Measurements from ENCODE around the gene SNRNP70. TPM values are rescaled to one million over a fixed set of nuclear protein-coding genes. Genes with fewer than 3 reads are reported as not detected.

SNRNP70 gene
- total and polyA plus RNA-seq, 7 donors, result 83.2 to 133 (median 101) TPM

GRCh38 chr19:49061445-49061844 lies 23.8 kb upstream of the SNRNP70 start:
- 79 to 84% (median 83%) methylated on average over 25 of the region's 25 CpGs for WGBS, 3 donors
- H3K27ac ChIP-seq, result no peak overlapping the region
- no peak for DNase-seq
- TF ChIP-seq, protein P1, sequence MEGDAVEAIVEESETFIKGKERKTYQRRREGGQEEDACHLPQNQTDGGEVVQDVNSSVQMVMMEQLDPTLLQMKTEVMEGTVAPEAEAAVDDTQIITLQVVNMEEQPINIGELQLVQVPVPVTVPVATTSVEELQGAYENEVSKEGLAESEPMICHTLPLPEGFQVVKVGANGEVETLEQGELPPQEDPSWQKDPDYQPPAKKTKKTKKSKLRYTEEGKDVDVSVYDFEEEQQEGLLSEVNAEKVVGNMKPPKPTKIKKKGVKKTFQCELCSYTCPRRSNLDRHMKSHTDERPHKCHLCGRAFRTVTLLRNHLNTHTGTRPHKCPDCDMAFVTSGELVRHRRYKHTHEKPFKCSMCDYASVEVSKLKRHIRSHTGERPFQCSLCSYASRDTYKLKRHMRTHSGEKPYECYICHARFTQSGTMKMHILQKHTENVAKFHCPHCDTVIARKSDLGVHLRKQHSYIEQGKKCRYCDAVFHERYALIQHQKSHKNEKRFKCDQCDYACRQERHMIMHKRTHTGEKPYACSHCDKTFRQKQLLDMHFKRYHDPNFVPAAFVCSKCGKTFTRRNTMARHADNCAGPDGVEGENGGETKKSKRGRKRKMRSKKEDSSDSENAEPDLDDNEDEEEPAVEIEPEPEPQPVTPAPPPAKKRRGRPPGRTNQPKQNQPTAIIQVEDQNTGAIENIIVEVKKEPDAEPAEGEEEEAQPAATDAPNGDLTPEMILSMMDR (IDR thresholded peaks at IDR 0.05), result no peak
- no peaks in the 10 kb centered on the region for H3K27me3 ChIP-seq (ENCODE audit: insufficient read depth in 3 of 3, low read length in 2 of 3)
- no peaks in the 10 kb centered on the region for H3K9me3 ChIP-seq
- H3K36me3 ChIP-seq (ENCODE audit: insufficient read depth in 1 of 2, low read depth in 1 of 2), result no peaks in the 10 kb centered on the region
- no peak for ATAC-seq
- intact Hi-C loops (cut with DNase I), result no loop called here
- H3K4me3 ChIP-seq, result no peak overlapping the region
- H3K4me1 ChIP-seq, result peaks cover 11% of the 10 kb centered on the region

DNA sequence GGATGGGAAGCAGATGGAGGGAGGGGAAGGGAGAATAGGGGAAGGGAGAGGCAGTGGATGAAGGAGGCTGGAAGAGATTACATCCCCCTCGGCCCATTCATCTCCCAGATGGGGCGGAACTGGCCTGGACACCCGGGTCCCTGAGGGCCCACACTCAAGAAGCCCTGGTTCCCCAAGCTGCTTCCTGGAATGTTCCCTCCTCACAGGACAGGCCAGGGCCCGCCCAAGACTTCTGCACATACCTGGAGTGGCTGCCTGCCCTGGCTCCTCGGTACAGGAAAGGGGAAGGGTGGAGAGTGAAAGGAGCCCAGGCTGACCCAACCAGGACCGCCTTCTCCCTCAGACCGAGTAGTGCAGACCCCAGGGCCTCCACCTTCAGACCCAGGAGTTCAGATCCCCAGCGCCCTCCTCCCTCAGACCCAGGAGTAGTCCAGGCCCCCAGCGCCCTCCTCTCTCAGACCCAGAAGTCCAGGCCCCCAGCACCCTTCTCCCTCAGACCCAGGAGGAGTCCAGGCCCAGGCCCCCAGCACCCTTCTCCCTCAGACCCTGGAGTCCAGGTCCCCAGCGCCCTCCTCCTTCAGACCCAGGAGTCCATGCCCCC lies 21.1 kb upstream of the SNRNP70 start:
- ATAC-seq, result no peak
- intact Hi-C loops (cut with DNase I), result no loop called here
- H3K9me3 ChIP-seq, result no peaks in the 10 kb centered on the region
- 51 to 57% (median 54%) methylated on average over 8 to 10 of the region's 10 CpGs for WGBS, 3 donors
- H3K36me3 ChIP-seq (ENCODE audit: insufficient read depth in 1 of 2, low read depth in 1 of 2), result no peaks in the 10 kb centered on the region
- peaks cover 17% of the 10 kb centered on the region for H3K4me1 ChIP-seq
- DNase-seq, result no peak
- no peak overlapping the region for H3K27ac ChIP-seq
- no peaks in the 10 kb centered on the region for H3K27me3 ChIP-seq (ENCODE audit: insufficient read depth in 3 of 3, low read length in 2 of 3)
- H3K4me3 ChIP-seq, result no peak overlapping the region
- TF ChIP-seq, protein P1 (IDR thresholded peaks at IDR 0.05), result no peak

DNA sequence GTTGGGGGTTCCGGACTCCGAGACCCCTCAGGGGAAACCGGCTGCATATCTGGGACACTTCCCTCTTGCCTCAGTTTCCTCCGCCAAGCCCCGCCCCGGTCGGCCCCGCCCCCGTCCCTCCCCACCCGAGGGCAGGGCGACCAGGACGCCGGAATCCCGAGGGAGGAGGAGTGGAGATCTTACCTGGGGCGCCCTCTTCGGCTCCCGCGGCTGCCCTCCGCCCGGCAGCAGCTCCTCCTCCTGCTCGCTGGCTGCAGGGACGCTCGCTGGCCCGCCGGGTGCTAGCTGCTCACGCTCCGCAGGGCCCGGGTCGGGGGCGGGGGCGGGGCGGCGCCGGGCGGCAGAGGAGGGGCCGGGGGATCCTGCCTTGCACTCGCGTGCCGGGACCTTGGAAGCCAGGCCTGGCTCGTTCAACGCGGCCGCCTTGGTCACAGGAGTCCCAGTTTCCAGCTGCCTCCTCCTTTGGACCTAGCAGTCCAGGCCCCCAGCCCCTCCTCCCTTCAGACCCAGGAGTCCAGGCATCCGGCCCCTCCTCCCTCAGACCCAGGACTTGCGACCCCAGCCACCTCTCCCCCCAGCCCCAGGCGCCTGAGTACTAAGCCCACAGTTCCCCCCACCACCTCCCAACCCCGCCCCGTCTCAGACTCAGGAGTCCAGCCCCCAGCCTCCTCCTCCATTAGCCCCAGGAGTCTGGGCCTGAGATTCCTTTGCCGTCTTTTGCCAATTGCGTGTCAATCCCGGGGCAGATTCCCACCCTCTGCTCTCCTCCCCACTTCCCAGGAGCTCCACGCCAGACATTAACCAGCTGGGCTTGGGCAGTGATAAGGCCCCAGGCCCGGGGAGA lies 20.3 kb upstream of the SNRNP70 start, which contains the start of gene NTF4:
Gene NTF4, minus strand, starts transcription at position 51 of the 844 bp plus-strand sequence. CDS start 2,821 bp downstream, outside the sequence.
- peaks cover 0 to 4% (median 0%) of the 10 kb centered on the region in 3 donors for H3K27me3 ChIP-seq (ENCODE audit: insufficient read depth in 3 of 3, low read length in 2 of 3)
- H3K36me3 ChIP-seq (ENCODE audit: insufficient read depth in 1 of 2, low read depth in 1 of 2), result no peaks in the 10 kb centered on the region
- 2% methylated on average over 38 to 53 of the region's 53 CpGs for WGBS, 3 donors
- peak; percentile 41 to 54 (median 48) for ATAC-seq
- H3K4me3 ChIP-seq, result peak within 1 kb of the TSS; percentile 52
- H3K4me1 ChIP-seq, result peaks cover 17% of the 10 kb centered on the region
- TF ChIP-seq, protein P1 (IDR thresholded peaks at IDR 0.05), result no peak
- peak within 1 kb of the TSS; percentile 63 for H3K27ac ChIP-seq
- H3K9me3 ChIP-seq, result no peaks in the 10 kb centered on the region
- peak; percentile 19 to 56 for DNase-seq
- intact Hi-C loops (cut with DNase I), result loop anchor here in 1 of 2 donors (5.0 kb wide), 1 partner anchor 68 kb away; no protein-coding TSS in a partner anchor

GRCh38 chr19:49065905-49066512 lies 19.2 kb upstream of the SNRNP70 start:
- H3K27me3 ChIP-seq (ENCODE audit: insufficient read depth in 3 of 3, low read length in 2 of 3), result peaks cover 0 to 4% (median 0%) of the 10 kb centered on the region in 3 donors
- peak overlapping the region; percentile 63 for H3K27ac ChIP-seq
- TF ChIP-seq, protein P1 (IDR thresholded peaks at IDR 0.05), result no peak
- intact Hi-C loops (cut with DNase I), result loop anchor here in 1 of 2 donors (5.0 kb wide), 1 partner anchor 69 kb away; no protein-coding TSS in a partner anchor
- DNase-seq (peak; percentile 44 to 74), ATAC-seq (peak; percentile 76 to 85 (median 82))
- WGBS, 3 donors, result 16 to 22% (median 17%) methylated on average over 12 to 13 of the region's 13 CpGs
- H3K36me3 ChIP-seq (ENCODE audit: insufficient read depth in 1 of 2, low read depth in 1 of 2), result no peaks in the 10 kb centered on the region
- H3K4me1 ChIP-seq, result peaks cover 17% of the 10 kb centered on the region
- no peaks in the 10 kb centered on the region for H3K9me3 ChIP-seq
- peak overlapping the region; percentile 52 for H3K4me3 ChIP-seq
